ENCODE results near the gene MED13L.

MED13L gene

GRCh38 chr12:115957686-115958290, 319.7 kb downstream of the MED13L start:
- no peak for DNase-seq

- no peak for DNase-seq
Observed at GRCh38 chr12:115956659-115957058, 320.8 kb downstream of the MED13L start.

GRCh38 chr12:115956236-115956635, 321.3 kb downstream of the MED13L start:
- DNase-seq: no peak

GRCh38 chr12:115953450-115953849, 324.0 kb downstream of the MED13L start:
- DNase-seq: no peak

- DNase-seq: no peak
Observed at GRCh38 chr12:115953031-115953430, 324.5 kb downstream of the MED13L start.

- DNase-seq: no peak
Observed at GRCh38 chr12:115950959-115951358, 326.5 kb downstream of the MED13L start.

GRCh38 chr12:115949675-115950074, 327.8 kb downstream of the MED13L start:
- DNase-seq: no peak

- no peak for DNase-seq
Observed at GRCh38 chr12:115947696-115948062, 329.8 kb downstream of the MED13L start.

GRCh38 chr12:115946867-115947695, 330.4 kb downstream of the MED13L start:
- DNase-seq: no peak

GRCh38 chr12:115946092-115946491, 331.4 kb downstream of the MED13L start:
- DNase-seq: no peak

GRCh38 chr12:115945491-115945885, 332.0 kb downstream of the MED13L start:
- DNase-seq: no peak

GRCh38 chr12:115944837-115945490, 332.5 kb downstream of the MED13L start:
- DNase-seq: no peak

- DNase-seq: no peak
Observed at GRCh38 chr12:115944392-115944742, 333.1 kb downstream of the MED13L start.

- DNase-seq: no peak
Observed at GRCh38 chr12:115943630-115944391, 333.7 kb downstream of the MED13L start.

- DNase-seq: no peak
Observed at GRCh38 chr12:115943310-115943629, 334.2 kb downstream of the MED13L start.

- no peak for DNase-seq
Observed at GRCh38 chr12:115942346-115942745, 335.1 kb downstream of the MED13L start.

- DNase-seq: no peak
Observed at GRCh38 chr12:115941362-115941761, 336.1 kb downstream of the MED13L start.

- DNase-seq: no peak
Observed at GRCh38 chr12:115938794-115939377, 338.6 kb downstream of the MED13L start.

- DNase-seq: no peak
Observed at GRCh38 chr12:115936997-115937916, 340.2 kb downstream of the MED13L start.

GRCh38 chr12:115934877-115935276, 342.6 kb downstream of the MED13L start:
- DNase-seq: no peak

- no peak for DNase-seq
Observed at GRCh38 chr12:115934046-115934445, 343.4 kb downstream of the MED13L start.

- no peak for DNase-seq
Observed at GRCh38 chr12:115932066-115932465, 345.4 kb downstream of the MED13L start.

All from COR-L47 (cell line).